ENCODE results near the gene DCTN2.

DCTN2 gene

GRCh38 chr12:57488402-57489156 is 58.4 kb downstream of the DCTN2 start:
- no peak for DNase-seq (ENCODE audit: low read depth)

- peak; percentile 56 for DNase-seq (ENCODE audit: low read depth)
Measured at GRCh38 chr12:57487597-57488401, 59.2 kb downstream of the DCTN2 start, which contains the start of gene MARS1. TSS of gene MARS1 (plus strand) at chr12:57488068. CDS start at chr12:57488091, 23 bp downstream.

GRCh38 chr12:57487055-57487596 is 59.9 kb downstream of the DCTN2 start:
- no peak for DNase-seq (ENCODE audit: low read depth)

GRCh38 chr12:57485695-57486094 is 61.3 kb downstream of the DCTN2 start:
- DNase-seq (ENCODE audit: low read depth), result no peak

GRCh38 chr12:57483466-57483865 is 63.5 kb downstream of the DCTN2 start:
- no peak for DNase-seq (ENCODE audit: low read depth)

GRCh38 chr12:57481671-57482070 is 65.3 kb downstream of the DCTN2 start:
- DNase-seq (ENCODE audit: low read depth), result no peak

All from stimulated activated CD8-positive, alpha-beta memory T cell treated with anti-CD3 and anti-CD28 coated beads, Interleukin-15, amount 100 ng/mL, for 24 hours (primary cell).